SH-SY5Y (cell line): Measurements from ENCODE around the gene IL1RAP.

Source experiments
- GATA2 ChIP-seq: IDR thresholded peaks from 2 replicates; pipeline ENCODE4 v1.6.1; 2011; ENCODE audit warnings: mild to moderate bottlenecking, low read depth, low read length
- GATA3 ChIP-seq: IDR thresholded peaks from 2 replicates; pipeline ENCODE4 v1.6.1; 2011; ENCODE audit warnings: low read depth, mild to moderate bottlenecking, low read length, moderate library complexity

- TF ChIP-seq GATA3 (no peak), GATA2 (no peak)
These were observed 101.1 kb downstream of the IL1RAP start for GRCh38 chr3:190615060-190615384.
